HG03097 (cell line): ENCODE data around the gene SBK2.
"Not testable (repeated sequence)": the region's sequence is repeated elsewhere in the genome, so short reads cannot be mapped to it uniquely, and the experiment has no call there.

Experiments used
- ATAC-seq: cut with Tn5 transposase; IDR thresholded peaks from one replicate; pipeline ENCODE4 v1.9.1; 2021; ENCODE audit not compliant: unreplicated experiment, low FRiP score

The SBK2 gene

DNA sequence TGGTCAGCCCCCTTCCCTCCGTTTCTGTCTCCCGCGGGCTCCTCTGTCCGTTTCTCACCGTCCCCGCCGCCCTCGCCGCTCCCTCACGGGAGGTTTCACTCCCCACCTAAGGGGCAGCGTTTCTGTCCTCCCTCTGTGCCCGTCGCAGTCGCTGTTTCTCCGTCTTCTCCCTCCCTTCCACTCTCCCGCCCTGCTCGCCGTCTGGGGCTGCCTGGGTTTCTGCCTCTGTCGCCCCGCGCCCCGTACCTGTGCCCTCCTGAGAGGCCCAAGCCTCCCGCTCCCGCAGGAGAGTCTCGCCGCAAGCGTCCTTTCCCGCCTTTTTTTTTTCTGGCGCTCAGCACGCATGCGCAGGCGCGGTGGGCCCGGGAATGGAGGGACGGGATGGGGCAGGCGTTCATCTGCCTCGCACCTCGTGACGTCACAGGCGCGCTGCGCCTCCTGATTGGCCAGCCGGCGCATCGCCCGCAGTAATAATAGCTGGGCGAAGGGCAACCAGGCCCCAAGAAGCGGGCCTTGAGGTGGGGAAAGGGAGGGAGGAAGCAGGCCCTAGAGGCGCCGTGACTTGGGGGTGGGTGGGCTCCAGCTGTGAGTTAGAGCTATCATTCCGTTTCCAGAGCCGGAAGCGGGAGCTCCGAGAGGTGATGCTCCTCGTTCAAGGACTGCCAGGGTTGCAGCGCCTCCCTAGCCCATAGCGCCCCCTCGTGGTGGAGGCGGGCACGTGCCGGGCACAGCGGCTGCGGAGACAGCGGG lies 33.3 kb downstream of the SBK2 start:
- ATAC-seq, result peak; percentile 85

DNA sequence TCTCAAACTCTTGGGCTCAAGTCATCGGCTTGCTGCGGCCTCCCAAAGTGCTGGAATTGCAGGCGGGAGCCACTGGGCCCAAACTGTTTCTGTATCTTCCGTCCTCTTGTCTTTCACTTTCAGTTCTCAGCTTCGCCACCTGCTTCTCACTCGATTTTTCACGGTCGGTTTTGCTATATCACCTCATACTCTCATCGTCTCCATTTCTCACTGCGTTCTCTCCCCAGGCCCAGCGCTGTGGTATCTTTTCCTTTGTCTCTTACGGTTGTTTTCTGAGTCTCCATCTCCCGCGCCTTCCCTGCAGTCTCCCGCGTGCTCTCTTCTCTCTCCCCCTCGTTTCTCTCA lies 33.8 kb downstream of the SBK2 start:
- ATAC-seq, result no peak

GRCh38 chr19:55502197-55502952 lies 34.6 kb downstream of the SBK2 start:
- ATAC-seq, result no peak

- no peak for ATAC-seq
These were observed 36.5 kb downstream of the SBK2 start for GRCh38 chr19:55500368-55500952.

DNA sequence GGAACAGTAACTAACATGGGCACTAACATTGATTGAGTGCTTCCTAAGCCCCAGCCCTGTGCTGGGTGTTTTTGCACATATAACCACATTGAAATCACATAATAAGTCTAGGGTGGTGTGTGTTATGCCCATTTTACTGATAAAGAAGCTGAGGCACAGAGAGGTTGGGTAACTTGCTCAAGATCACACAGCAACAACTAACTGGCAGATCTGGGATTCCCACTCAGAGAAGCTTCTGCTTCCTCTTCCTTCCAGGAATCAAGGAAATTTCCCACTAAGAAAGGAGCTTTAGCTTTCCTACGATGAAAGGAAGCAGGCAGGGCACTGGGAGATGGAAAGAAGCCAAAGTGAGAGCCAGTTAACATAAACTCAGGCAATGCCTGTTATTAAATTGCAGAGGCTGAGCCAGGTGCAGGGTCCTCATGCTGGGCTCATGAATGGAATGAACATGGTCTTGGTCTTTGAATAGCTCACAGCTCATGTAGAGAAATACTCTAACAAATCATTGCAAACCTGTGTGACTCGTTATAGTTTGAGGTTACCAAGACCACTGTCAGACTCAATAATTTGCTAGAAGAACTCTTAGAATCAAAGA lies 38.6 kb downstream of the SBK2 start:
- ATAC-seq, result no peak

- ATAC-seq, result no peak
These were observed 39.2 kb downstream of the SBK2 start for GRCh38 chr19:55497763-55498162.

GRCh38 chr19:55496820-55497219 lies 40.1 kb downstream of the SBK2 start:
- not testable (repeated sequence) for ATAC-seq

DNA sequence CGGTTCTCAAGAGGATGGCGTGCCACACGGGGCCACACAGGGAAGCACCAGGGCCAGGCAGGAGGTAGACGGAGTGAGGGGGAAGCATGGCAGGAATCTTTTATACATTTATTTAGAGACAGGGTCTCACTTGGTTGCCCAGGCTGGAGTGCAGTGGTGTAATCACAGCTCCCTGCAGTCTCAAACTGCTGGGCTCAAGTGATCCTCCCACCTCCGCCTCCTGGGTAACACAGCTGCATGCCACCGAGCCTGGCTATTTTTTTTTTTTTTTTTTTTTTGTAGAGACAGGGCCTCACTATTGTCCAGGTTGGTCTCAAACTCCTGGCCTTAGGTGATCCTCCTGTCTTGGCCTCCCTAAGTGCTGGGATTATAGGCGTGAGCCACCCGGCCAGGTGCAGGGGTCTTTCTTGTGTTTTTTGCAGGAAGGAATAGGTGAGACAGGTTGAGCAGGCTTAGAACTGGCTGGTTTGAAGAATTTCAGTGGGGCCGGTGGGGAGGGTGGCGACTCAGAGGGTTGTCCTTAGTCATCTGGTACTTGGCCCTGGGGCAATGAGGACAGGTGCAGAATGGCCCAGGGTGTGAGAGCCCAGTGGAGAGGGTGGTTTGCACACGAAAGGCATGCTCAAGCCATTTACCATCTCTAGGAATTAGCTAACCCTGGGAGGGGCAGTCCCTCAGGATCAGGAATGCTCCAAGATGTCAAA lies 41.1 kb downstream of the SBK2 start:
- ATAC-seq, result no peak

DNA sequence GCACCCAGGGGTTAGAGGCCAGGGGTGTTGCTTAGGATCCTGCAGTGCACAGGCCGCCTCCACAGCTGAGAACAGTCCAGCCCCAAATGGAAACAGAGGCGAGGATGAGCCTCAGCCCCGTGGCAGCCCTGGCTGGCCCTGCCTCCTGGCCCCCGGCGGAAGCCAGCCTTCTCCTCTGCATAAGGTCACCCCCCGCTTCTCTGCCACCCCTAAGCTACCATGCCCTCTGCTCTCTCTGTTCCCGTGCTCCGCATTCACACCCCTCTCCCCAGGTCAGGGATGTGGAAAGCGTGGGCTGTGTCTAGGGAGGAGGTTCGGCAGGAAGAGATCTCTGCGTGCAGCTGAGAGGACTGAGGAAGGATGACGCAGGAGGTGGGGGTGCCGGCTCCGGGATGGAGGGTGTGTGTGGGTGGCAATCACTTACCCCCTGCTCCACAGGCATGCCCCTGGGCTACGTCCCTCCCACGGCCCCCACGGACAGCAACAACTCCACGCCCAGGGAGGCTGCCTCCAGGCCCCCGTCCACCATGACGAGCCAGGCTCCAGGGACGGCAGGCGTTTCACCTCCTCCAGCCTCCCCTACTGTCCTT lies 42.7 kb downstream of the SBK2 start:
- ATAC-seq, result no peak

GRCh38 chr19:55493645-55494171 lies 43.2 kb downstream of the SBK2 start:
- no peak for ATAC-seq

GRCh38 chr19:55493052-55493644 lies 43.8 kb downstream of the SBK2 start:
- ATAC-seq, result no peak

DNA sequence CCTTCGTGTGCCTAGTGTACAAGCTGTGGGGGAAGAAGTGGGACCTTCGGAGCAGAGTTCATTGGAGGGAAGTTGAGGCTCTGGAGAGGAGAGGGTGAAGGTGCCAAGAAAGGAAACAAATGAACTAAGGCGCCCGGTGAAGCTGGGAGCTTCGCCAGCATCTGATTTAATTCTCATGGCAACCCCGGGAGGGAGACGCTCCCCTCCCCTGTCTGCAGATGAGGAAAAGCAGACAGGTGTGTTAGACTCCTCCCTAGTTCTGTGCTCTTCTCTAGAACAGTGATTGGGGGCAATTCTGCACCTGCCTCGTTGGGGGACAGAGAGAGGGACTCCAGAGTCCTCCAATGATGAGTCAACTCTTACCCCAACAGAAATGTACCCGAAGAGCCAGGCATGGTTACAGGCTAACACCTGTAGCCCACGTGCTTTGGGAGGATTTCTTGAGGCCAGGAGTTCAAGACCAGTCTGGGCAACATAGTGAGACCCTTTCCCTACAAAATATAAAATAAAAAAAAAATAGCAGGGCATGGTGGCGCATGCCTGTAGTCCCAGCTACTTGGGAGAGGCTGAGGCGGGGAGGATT lies 44.5 kb downstream of the SBK2 start:
- no peak for ATAC-seq

GRCh38 chr19:55491546-55492360 lies 45.2 kb downstream of the SBK2 start:
- no peak for ATAC-seq

GRCh38 chr19:55490478-55491432 lies 46.2 kb downstream of the SBK2 start:
- no peak for ATAC-seq

GRCh38 chr19:55489711-55490477 lies 47.0 kb downstream of the SBK2 start:
- ATAC-seq, result no peak

GRCh38 chr19:55488986-55489710 lies 47.8 kb downstream of the SBK2 start:
- no peak for ATAC-seq
